Measurements from ENCODE around the gene RPH3AL. TPM values are rescaled to one million over a fixed set of nuclear protein-coding genes. Genes with fewer than 3 reads are reported as not detected.
A peak's percentile ranks its signal among the peaks of the same experiment; 100 is the strongest.
"Not testable (repeated sequence)": the region's sequence is repeated elsewhere in the genome, so short reads cannot be mapped to it uniquely, and the experiment has no call there.

Gene RPH3AL
- total RNA-seq, 4 donors from 2014 or later, result 31.4 to 92.4 (median 48.6) TPM

GRCh38 chr17:206941-207560 is 145.6 kb downstream of the RPH3AL start:
- Histone ChIP-seq H3K4me1 (no peaks in the 10 kb centered on the region), H3K36me3 (no peaks in the 10 kb centered on the region), H3K9me3 (no peaks in the 10 kb centered on the region), H3K27me3 (no peaks in the 10 kb centered on the region), H3K27ac (no peak overlapping the region), H3K4me3 (no peak overlapping the region)
- peak in 1 of 3 donors; percentile 22 for DNase-seq
- TF ChIP-seq POLR2A (IDR thresholded peaks at IDR 0.05) (no peak), CTCF (IDR thresholded peaks at IDR 0.05) (no peak)

- not testable (repeated sequence) for H3K36me3 ChIP-seq, H3K4me1 ChIP-seq, H3K27ac ChIP-seq, H3K4me3 ChIP-seq, H3K27me3 ChIP-seq, H3K9me3 ChIP-seq
- DNase-seq, result peak in 1 of 3 donors; percentile 21
Observed at GRCh38 chr17:206484-206883, 146.1 kb downstream of the RPH3AL start.

- H3K27me3 ChIP-seq, result no peaks in the 10 kb centered on the region
- TF ChIP-seq POLR2A (IDR thresholded peaks at IDR 0.05), result no peak
- TF ChIP-seq CTCF (IDR thresholded peaks at IDR 0.05), result no peak
- no peaks in the 10 kb centered on the region for H3K4me1 ChIP-seq
- no peaks in the 10 kb centered on the region for H3K9me3 ChIP-seq
- peak in 1 of 3 donors; percentile 35 for DNase-seq
- no peaks in the 10 kb centered on the region for H3K36me3 ChIP-seq
- H3K27ac ChIP-seq, result no peak overlapping the region
- H3K4me3 ChIP-seq, result no peak overlapping the region
Observed at GRCh38 chr17:205817-206216, 146.8 kb downstream of the RPH3AL start.

- peak in 1 of 3 donors; percentile 46 for DNase-seq
- H3K9me3 ChIP-seq, result no peaks in the 10 kb centered on the region
- H3K36me3 ChIP-seq, result no peaks in the 10 kb centered on the region
- no peak for TF ChIP-seq CTCF (IDR thresholded peaks at IDR 0.05)
- no peak for TF ChIP-seq POLR2A (IDR thresholded peaks at IDR 0.05)
- no peak overlapping the region for H3K27ac ChIP-seq
- no peaks in the 10 kb centered on the region for H3K4me1 ChIP-seq
- no peak overlapping the region for H3K4me3 ChIP-seq
- no peaks in the 10 kb centered on the region for H3K27me3 ChIP-seq
Observed at GRCh38 chr17:205148-205669, 147.4 kb downstream of the RPH3AL start.

GRCh38 chr17:204427-205147 is 148.0 kb downstream of the RPH3AL start:
- no peaks in the 10 kb centered on the region for H3K36me3 ChIP-seq
- H3K27me3 ChIP-seq, result no peaks in the 10 kb centered on the region
- no peak overlapping the region for H3K27ac ChIP-seq
- no peak overlapping the region for H3K4me3 ChIP-seq
- TF ChIP-seq CTCF (IDR thresholded peaks at IDR 0.05) (no peak), POLR2A (IDR thresholded peaks at IDR 0.05) (no peak)
- no peaks in the 10 kb centered on the region for H3K4me1 ChIP-seq
- no peak for DNase-seq
- H3K9me3 ChIP-seq, result no peaks in the 10 kb centered on the region

- Histone ChIP-seq H3K4me1 (no peaks in the 10 kb centered on the region), H3K4me3 (no peak overlapping the region), H3K9me3 (no peaks in the 10 kb centered on the region), H3K27me3 (no peaks in the 10 kb centered on the region), H3K27ac (no peak overlapping the region), H3K36me3 (no peaks in the 10 kb centered on the region)
- peak in 1 of 6 experiments; percentile 4 for TF ChIP-seq CTCF (IDR thresholded peaks at IDR 0.05)
- TF ChIP-seq POLR2A (IDR thresholded peaks at IDR 0.05), result no peak
- DNase-seq, result peak in 1 of 3 donors; percentile 31
Observed at GRCh38 chr17:202501-202951, 150.1 kb downstream of the RPH3AL start.

GRCh38 chr17:201736-202135 is 150.9 kb downstream of the RPH3AL start:
- H3K4me3 ChIP-seq, H3K4me1 ChIP-seq, H3K27ac ChIP-seq, DNase-seq, H3K36me3 ChIP-seq, H3K9me3 ChIP-seq, H3K27me3 ChIP-seq: not testable (repeated sequence)

- H3K4me1 ChIP-seq, H3K27me3 ChIP-seq, H3K27ac ChIP-seq, H3K36me3 ChIP-seq, H3K4me3 ChIP-seq, H3K9me3 ChIP-seq: not testable (repeated sequence)
- peak in 1 of 3 donors; percentile 26 for DNase-seq
Observed at GRCh38 chr17:201257-201656, 151.3 kb downstream of the RPH3AL start.

Measured in Peyer's patch (tissue), 4 donors.